SK-N-SH (cell line): ENCODE results near the gene PXDN. TPM values are rescaled to one million over a fixed set of nuclear protein-coding genes. Genes with fewer than 3 reads are reported as not detected.

Experiments used
- CTCF ChIA-PET: fragments of 300-600, 350-600 bp; formaldehyde crosslinking; extraction: SDS; loops from one replicate; lab custom pipeline; 2021; lab: Yijun Ruan, JAX
- POLR2A ChIA-PET: fragments of 350-600 bp; sonication (Branson Sonifier 250); formaldehyde crosslinking; extraction: SDS; loops from one replicate; lab custom pipeline; 2020; ENCODE audit warnings: antibody characterized with exemption, inconsistent platforms; lab: Yijun Ruan, JAX
- DNase-seq: peaks from one replicate; pipeline ENCODE4 v3.0.0; 2012
- H2AFZ ChIP-seq: fragments of 200-600 bp; sonication (generic); 2 replicates; pipeline ENCODE4 v1.8.1; 2016; ENCODE audit warnings: antibody characterized with exemption, mild to moderate bottlenecking, low read depth
- H3F3A ChIP-seq: fragments of 200-600 bp; sonication (generic); replicated peaks from 2 replicates; pipeline ENCODE3; 2016; ENCODE audit warnings: antibody characterized with exemption, mild to moderate bottlenecking; ENCODE audit not compliant: insufficient read depth
- H3K27ac ChIP-seq, 2 experiments: fragments of 200-500 bp in 1 of 2; fragments of 200-600 bp in 1 of 2; sonication (Bioruptor generic) in 1 of 2; sonication (generic), shearing (Covaris generic) in 1 of 2; 2 replicates each; pipeline versions ENCODE4 v1.5.1 to v1.6.1; 2014 to 2016; ENCODE audit warnings: low read depth in 2 of 2, inconsistent platforms in 1 of 2, low read length in 1 of 2, mild to moderate bottlenecking in 1 of 2, mixed read lengths in 1 of 2
- H3K27me3 ChIP-seq: fragments of 200-600 bp; sonication (generic), shearing (Covaris generic); 2 replicates; pipeline ENCODE4 v1.6.1; 2016; ENCODE audit warnings: mixed run types; ENCODE audit not compliant: insufficient read depth
- H3K36me3 ChIP-seq, 2 experiments: fragments of 200-500 bp in 1 of 2; fragments of 200-600 bp in 1 of 2; sonication (Bioruptor generic) in 1 of 2; sonication (generic) in 1 of 2; replicated peaks in 1 of 2; 2 replicates each; pipeline versions ENCODE3 to v1.5.1; 2014 to 2016; ENCODE audit warnings: low read length in 1 of 2, mild to moderate bottlenecking in 1 of 2; ENCODE audit not compliant: insufficient read depth in 2 of 2, control insufficient read depth in 1 of 2
- H3K4me1 ChIP-seq, 2 experiments: fragments of 200-500 bp in 1 of 2; fragments of 200-600 bp in 1 of 2; sonication (Bioruptor generic) in 1 of 2; sonication (generic), shearing (Covaris generic) in 1 of 2; 2 replicates each; pipeline versions ENCODE4 v1.5.1 to v1.6.1; 2014 to 2016; ENCODE audit warnings: low read depth in 1 of 2, low read length in 1 of 2, mixed run types in 1 of 2; ENCODE audit not compliant: insufficient read depth in 2 of 2, control insufficient read depth in 1 of 2
- H3K4me2 ChIP-seq: fragments of 200-600 bp; sonication (generic), shearing (Covaris generic); 2 replicates; pipeline ENCODE4 v1.6.1; 2017; ENCODE audit warnings: mixed run types
- H3K4me3 ChIP-seq, 2 experiments: fragments of 200-500 bp in 1 of 2; fragments of 200-600 bp in 1 of 2; sonication (Bioruptor generic) in 1 of 2; sonication (generic), shearing (Covaris generic) in 1 of 2; 2 replicates each; pipeline versions ENCODE4 v1.5.1 to v1.8.1; 2014 to 2016; ENCODE audit warnings: low read depth in 2 of 2, inconsistent platforms in 1 of 2, low read length in 1 of 2, mild to moderate bottlenecking in 1 of 2, mixed read lengths in 1 of 2, moderate library complexity in 1 of 2
- H3K79me2 ChIP-seq: fragments of 200-600 bp; sonication (generic); 2 replicates; pipeline ENCODE4 v1.8.1; 2017; ENCODE audit warnings: mild to moderate bottlenecking; ENCODE audit not compliant: insufficient read depth
- H3K9ac ChIP-seq: fragments of 200-600 bp; sonication (generic); 2 replicates; pipeline ENCODE4 v1.6.1; 2017; ENCODE audit warnings: mixed run types
- H3K9me2 ChIP-seq: fragments of 200-600 bp; sonication (generic); 2 replicates; pipeline ENCODE4 v1.6.1; 2017; ENCODE audit warnings: mixed run types
- H3K9me3 ChIP-seq: fragments of 200-600 bp; sonication (generic); 2 replicates; pipeline ENCODE4 v1.6.1; 2017; ENCODE audit warnings: mixed run types, mild to moderate bottlenecking, moderate library complexity
- H4K20me1 ChIP-seq: fragments of 200-600 bp; sonication (generic); 2 replicates; pipeline ENCODE4 v1.6.1; 2017; ENCODE audit warnings: mild to moderate bottlenecking, mixed run types; ENCODE audit not compliant: insufficient read depth
- CHD2 ChIP-seq: fragments of 150-350 bp; IDR thresholded peaks from 2 replicates; pipeline ENCODE4 v1.6.1; 2018; ENCODE audit warnings: low read length; ENCODE audit not compliant: partially characterized antibody
- ELF1 ChIP-seq: IDR thresholded peaks from 2 replicates; pipeline ENCODE4 v1.4.0; 2012
- EZH2phosphoT487 ChIP-seq: fragments of 200-600 bp; sonication (generic); IDR thresholded peaks from 2 replicates; pipeline ENCODE4 v1.6.1; 2017; ENCODE audit warnings: low read depth, mixed run types, mild to moderate bottlenecking, antibody characterized with exemption, moderate library complexity, borderline replicate concordance
- FOXM1 ChIP-seq: IDR thresholded peaks from 2 replicates; pipeline ENCODE4 v1.4.0; 2012; ENCODE audit warnings: low read depth, mild to moderate bottlenecking
- GABPA ChIP-seq: IDR thresholded peaks from 2 replicates; pipeline ENCODE4 v1.4.0; 2012; ENCODE audit warnings: low read depth, mild to moderate bottlenecking
- GATA2 ChIP-seq: sonication (generic); formaldehyde crosslinking; IDR thresholded peaks from 2 replicates; pipeline ENCODE4 v1.5.0; 2020; ENCODE audit warnings: mild to moderate bottlenecking, missing genetic modification reagents
- IRF3 ChIP-seq: fragments of 150-350 bp; IDR thresholded peaks from 2 replicates; pipeline ENCODE4 v1.6.1; 2016; ENCODE audit warnings: mild to moderate bottlenecking, low read depth, low read length
- MXI1 ChIP-seq: IDR thresholded peaks from 2 replicates; pipeline ENCODE4 v1.6.1; 2012; ENCODE audit warnings: mild to moderate bottlenecking, low read depth, low read length, improper control_type of control experiment
- NFIC ChIP-seq: IDR thresholded peaks from 2 replicates; pipeline ENCODE4 v1.4.0; 2012; ENCODE audit warnings: borderline replicate concordance
- NRF1 ChIP-seq: IDR thresholded peaks from 2 replicates; pipeline ENCODE4 v1.6.1; 2012; ENCODE audit warnings: low read depth, mild to moderate bottlenecking, low read length
- RAD21 ChIP-seq: IDR thresholded peaks from 2 replicates; pipeline ENCODE4 v1.6.1; 2012; ENCODE audit warnings: mild to moderate bottlenecking, low read length
- REST ChIP-seq: IDR thresholded peaks from 2 replicates; pipeline ENCODE4 v1.6.1; 2012; ENCODE audit warnings: mild to moderate bottlenecking, low read depth, low read length, moderate library complexity
- RFX5 ChIP-seq: IDR thresholded peaks from 2 replicates; pipeline ENCODE4 v1.6.1; 2012; ENCODE audit warnings: mild to moderate bottlenecking, improper control_type of control experiment, low read length
- RXRA ChIP-seq: IDR thresholded peaks from 2 replicates; pipeline ENCODE4 v1.4.0; 2012; ENCODE audit warnings: low read depth, mild to moderate bottlenecking, borderline replicate concordance
- SIN3A ChIP-seq: IDR thresholded peaks from 2 replicates; pipeline ENCODE4 v1.6.1; 2012; ENCODE audit warnings: low read depth, mild to moderate bottlenecking, low read length, moderate library complexity, borderline replicate concordance
- SMC3 ChIP-seq: IDR thresholded peaks from 2 replicates; pipeline ENCODE4 v1.6.1; 2012; ENCODE audit warnings: low read depth, low read length, improper control_type of control experiment
- TAF1 ChIP-seq: IDR thresholded peaks from 2 replicates; pipeline ENCODE4 v1.6.1; 2012; ENCODE audit warnings: low read depth, mild to moderate bottlenecking, low read length, moderate library complexity, borderline replicate concordance
- TEAD4 ChIP-seq: IDR thresholded peaks from 2 replicates; pipeline ENCODE4 v1.4.0; 2012; ENCODE audit warnings: mild to moderate bottlenecking, borderline replicate concordance; ENCODE audit not compliant: insufficient read depth
- USF2 ChIP-seq: fragments of 150-350 bp; IDR thresholded peaks from 2 replicates; pipeline ENCODE4 v1.6.1; 2017; ENCODE audit warnings: antibody characterized with exemption, low read length, low read depth, borderline replicate concordance
- WGBS: methylation state at CpG from one replicate; pipeline ENCODE4 v1.1.6; 2017; ENCODE audit warnings: low lambda C conversion rate; 5-methylcytosine and 5-hydroxymethylcytosine counted together
- polyA plus RNA-seq, 3 experiments: library from polyadenylated mRNA; depleted of rRNA; stranded (reverse); fragments of >200 nt; gene quantifications; 2 replicates each; pipeline ENCODE4 v1.2.3, GENCODE V29; 2012
- TF ChIP-seq, protein P1 (sequence below): IDR thresholded peaks from 2 replicates; pipeline ENCODE4 v1.4.0; 2012; ENCODE audit warnings: low read depth

The PXDN gene
- polyA plus RNA-seq, 1 of the 3 experiments (the other 2 are of a cell fraction): 146 TPM

DNA sequence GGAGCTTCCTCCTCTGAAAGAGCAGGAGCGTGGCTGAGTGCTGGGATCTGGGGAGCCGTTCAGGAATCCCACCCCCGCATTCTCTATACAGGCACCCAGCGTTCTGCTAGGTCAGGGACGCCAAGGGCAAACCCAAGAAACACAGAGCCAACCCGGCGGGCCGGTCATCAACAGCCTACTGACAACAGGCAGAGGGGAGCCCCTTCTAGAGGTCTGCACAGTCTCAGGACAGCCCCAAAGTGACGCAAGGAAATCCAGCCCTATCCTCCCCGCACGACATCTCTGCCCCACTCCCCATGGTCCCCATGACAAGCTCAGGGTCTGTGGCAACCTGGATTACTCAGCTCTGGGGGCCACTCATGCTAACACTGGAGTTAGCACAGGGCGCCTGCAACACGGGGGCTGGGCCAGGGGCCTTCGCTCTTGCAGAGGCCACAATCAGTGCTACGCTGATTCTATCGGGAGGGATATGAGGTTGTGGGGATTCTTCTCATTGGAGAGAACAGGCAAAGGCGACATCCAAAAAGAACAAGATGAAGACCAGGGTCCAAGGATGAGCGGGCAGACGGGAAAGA is 81.6 kb downstream of the PXDN start:
- Histone ChIP-seq H2AFZ (no peak overlapping the region), H3K4me1 (peaks cover 0 to 21% of the 10 kb centered on the region in 2 experiments; a peak in 1 of 4 replicates), H3K36me3 (peaks cover 68 to 86% of the 10 kb centered on the region in 2 experiments), H3K27me3 (no peaks in the 10 kb centered on the region), H3K9me2 (no peaks in the 10 kb centered on the region), H3K4me2 (no peak overlapping the region), H3K27ac (peak overlapping the region in 1 of 2 experiments; percentile 9; a peak in 1 of 4 replicates), H3K79me2 (peaks cover 8% of the 10 kb centered on the region; the same call in 1 of the 2 replicates), H3K4me3 (no peak overlapping the region), H3F3A (no peaks in the 10 kb centered on the region), H3K9ac (no peak overlapping the region), H4K20me1 (no peaks in the 10 kb centered on the region), H3K9me3 (no peaks in the 10 kb centered on the region)
- 90% methylated on average over 11 of the region's 19 CpGs for WGBS
- ChIA-PET POLR2A (no interaction called here), CTCF (interaction anchor here (0.8 to 3.6 kb wide), 11 partner anchors 10 to 118 kb away, joined by 3 to 15 read pairs (median 3); no protein-coding TSS in a partner anchor)
- TF ChIP-seq TEAD4 (no peak), NFIC (no peak), FOXM1 (no peak), GATA2 (CRISPR knock-in tag) (no peak), IRF3 (no peak), USF2 (no peak), TAF1 (no peak), RFX5 (no peak), CHD2 (no peak), SIN3A (no peak), RXRA (no peak), NRF1 (no peak), EZH2phosphoT487 (no peak), GABPA (no peak), RAD21 (no peak), MXI1 (no peak), REST (no peak), SMC3 (no peak), ELF1 (no peak)
- TF ChIP-seq, protein P1, sequence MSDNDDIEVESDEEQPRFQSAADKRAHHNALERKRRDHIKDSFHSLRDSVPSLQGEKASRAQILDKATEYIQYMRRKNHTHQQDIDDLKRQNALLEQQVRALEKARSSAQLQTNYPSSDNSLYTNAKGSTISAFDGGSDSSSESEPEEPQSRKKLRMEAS: no peak
- no peak for DNase-seq
